BLaER1 (cell line): ENCODE measurements around the gene LIG1.
A peak's percentile ranks its signal among the peaks of the same experiment; 100 is the strongest.

Experiments used
- H3K27ac ChIP-seq: shearing (Covaris generic); formaldehyde crosslinking; 2 replicates; pipeline ENCODE4 v1.8.1; 2022
- H3K27me3 ChIP-seq: shearing (Covaris generic); formaldehyde crosslinking; 2 replicates; pipeline ENCODE4 v1.8.1; 2022
- H3K36me3 ChIP-seq: shearing (Covaris generic); formaldehyde crosslinking; 2 replicates; pipeline ENCODE4 v1.8.1; 2022
- H3K4me1 ChIP-seq: shearing (Covaris generic); formaldehyde crosslinking; 2 replicates; pipeline ENCODE4 v1.8.1; 2022
- H3K4me2 ChIP-seq: shearing (Covaris generic); formaldehyde crosslinking; 2 replicates; pipeline ENCODE4 v1.8.1; 2022
- H3K4me3 ChIP-seq: shearing (Covaris generic); formaldehyde crosslinking; 2 replicates; pipeline ENCODE4 v1.8.1; 2022
- H3K9ac ChIP-seq: shearing (Covaris generic); formaldehyde crosslinking; 2 replicates; pipeline ENCODE4 v1.8.1; 2022
- H3K9me3 ChIP-seq: shearing (Covaris generic); formaldehyde crosslinking; 2 replicates; pipeline ENCODE4 v1.8.1; 2022
- H4K20me1 ChIP-seq: shearing (Covaris generic); formaldehyde crosslinking; 2 replicates; pipeline ENCODE4 v1.8.1; 2022
- Cebpa-rat ChIP-seq: shearing (Covaris generic); IDR thresholded peaks from 2 replicates; pipeline ENCODE4 v1.8.1; 2022

The LIG1 gene

DNA sequence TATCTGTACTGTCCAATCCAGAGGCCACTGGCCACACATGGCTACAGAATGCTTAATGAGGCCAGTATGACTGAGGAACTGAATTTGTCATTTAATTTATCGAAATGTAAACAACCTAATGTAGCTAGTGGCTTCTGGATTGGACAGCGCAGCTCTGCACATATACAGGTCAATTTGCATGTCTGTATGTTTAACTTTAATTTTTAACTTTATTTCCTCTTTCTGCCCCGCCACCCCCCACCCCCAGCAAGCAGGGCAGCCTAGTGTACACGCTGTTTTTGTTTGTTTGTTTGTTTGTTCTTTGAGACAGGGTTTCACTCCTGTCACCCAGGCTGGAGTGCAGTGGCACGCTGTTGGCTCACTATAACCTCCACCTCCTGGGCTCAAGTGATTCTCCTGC lies 15.9 kb upstream of the LIG1 start:
- H3K9ac ChIP-seq, result peak overlapping the region; percentile 76
- H3K4me3 ChIP-seq, result peak overlapping the region; percentile 48
- peaks cover 61% of the 10 kb centered on the region for H3K36me3 ChIP-seq
- H4K20me1 ChIP-seq, result no peaks in the 10 kb centered on the region
- H3K4me2 ChIP-seq, result peak overlapping the region; percentile 87
- no peaks in the 10 kb centered on the region for H3K27me3 ChIP-seq
- H3K27ac ChIP-seq, result peak overlapping the region; percentile 85
- TF ChIP-seq Cebpa-rat, result no peak
- H3K9me3 ChIP-seq, result peaks cover 30% of the 10 kb centered on the region
- H3K4me1 ChIP-seq, result peaks cover 57% of the 10 kb centered on the region

DNA sequence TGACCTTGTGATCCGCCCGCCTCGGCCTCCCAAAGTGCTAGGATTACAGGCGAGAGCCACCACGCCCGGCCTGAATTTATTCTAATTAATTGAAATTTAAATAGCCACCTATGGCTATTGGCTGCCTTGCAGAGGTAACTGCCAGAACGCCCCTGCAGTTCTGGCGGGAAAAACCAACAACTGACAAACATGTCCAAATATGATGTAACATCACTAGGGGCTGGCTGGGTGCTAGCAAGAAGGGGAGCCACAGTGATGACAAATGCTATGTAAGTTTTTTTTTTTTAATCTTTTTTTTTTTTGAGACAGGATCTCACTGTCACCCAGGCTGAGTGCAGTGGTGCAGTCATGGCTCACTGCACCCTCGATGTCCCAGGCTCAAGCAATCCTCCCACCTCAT lies 13.2 kb upstream of the LIG1 start:
- Histone ChIP-seq H3K27me3 (no peaks in the 10 kb centered on the region), H3K27ac (0 out of 2 replicates have a peak overlapping the region, but pooled peaks have one; percentile 30), H4K20me1 (no peaks in the 10 kb centered on the region), H3K9me3 (peaks cover 33% of the 10 kb centered on the region), H3K9ac (no peak overlapping the region), H3K4me1 (peaks cover 50% of the 10 kb centered on the region), H3K4me3 (no peak overlapping the region), H3K36me3 (peaks cover 61% of the 10 kb centered on the region), H3K4me2 (peak overlapping the region; percentile 9; the same call in 1 of the 2 replicates)
- TF ChIP-seq Cebpa-rat, result no peak

DNA sequence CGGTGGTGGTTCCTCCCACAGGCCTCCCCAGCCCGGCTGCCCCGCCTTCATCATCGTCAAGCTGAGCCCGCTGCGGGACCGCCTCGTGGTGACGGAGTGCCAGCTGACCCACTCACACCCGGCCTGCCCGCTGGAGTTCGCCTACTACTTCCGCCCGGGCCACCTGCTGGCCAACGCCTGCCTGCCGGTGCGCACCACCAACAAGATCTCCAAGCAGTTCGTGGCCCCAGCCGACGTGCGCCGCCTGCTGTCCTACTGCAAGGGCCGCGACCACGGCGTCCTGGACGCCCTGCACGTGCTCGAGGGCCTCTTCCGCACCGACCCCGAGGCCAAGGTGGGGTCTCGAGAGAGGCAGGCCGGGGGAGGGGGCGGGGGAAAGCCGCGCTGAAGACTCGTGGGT lies 12.3 kb upstream of the LIG1 start:
- no peak overlapping the region for H3K27ac ChIP-seq
- peaks cover 70% of the 10 kb centered on the region for H3K36me3 ChIP-seq
- H3K4me1 ChIP-seq, result peaks cover 41% of the 10 kb centered on the region
- TF ChIP-seq Cebpa-rat, result no peak
- no peak overlapping the region for H3K4me3 ChIP-seq
- H3K4me2 ChIP-seq, result no peak overlapping the region
- H3K9me3 ChIP-seq, result peaks cover 33% of the 10 kb centered on the region
- H4K20me1 ChIP-seq, result no peaks in the 10 kb centered on the region
- no peak overlapping the region for H3K9ac ChIP-seq
- H3K27me3 ChIP-seq, result no peaks in the 10 kb centered on the region

DNA sequence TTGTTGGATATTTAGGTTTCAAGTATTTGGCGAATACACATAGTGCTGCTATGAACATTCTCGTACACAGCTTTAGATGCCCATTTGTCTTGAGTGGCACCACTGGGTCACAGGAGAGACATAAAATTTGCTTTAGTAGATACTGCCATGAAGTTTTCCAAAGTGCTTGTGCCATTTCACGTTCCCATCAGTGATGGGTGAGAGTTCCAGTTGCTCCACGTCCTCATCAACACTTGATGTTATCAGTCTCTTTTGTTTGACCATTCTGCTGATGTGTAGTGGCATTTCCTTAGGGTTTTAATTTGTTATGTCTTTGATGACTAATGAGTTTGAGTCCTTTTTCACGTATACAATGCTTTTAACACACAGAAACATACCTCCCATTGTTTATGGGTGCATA lies 11.4 kb upstream of the LIG1 start:
- peaks cover 33% of the 10 kb centered on the region for H3K9me3 ChIP-seq
- H4K20me1 ChIP-seq, result no peaks in the 10 kb centered on the region
- H3K27ac ChIP-seq, result no peak overlapping the region
- H3K4me1 ChIP-seq, result peaks cover 34% of the 10 kb centered on the region
- H3K36me3 ChIP-seq, result peaks cover 78% of the 10 kb centered on the region
- no peak overlapping the region for H3K4me2 ChIP-seq
- H3K4me3 ChIP-seq, result no peak overlapping the region
- no peak for TF ChIP-seq Cebpa-rat
- H3K27me3 ChIP-seq, result no peaks in the 10 kb centered on the region
- H3K9ac ChIP-seq, result no peak overlapping the region

DNA sequence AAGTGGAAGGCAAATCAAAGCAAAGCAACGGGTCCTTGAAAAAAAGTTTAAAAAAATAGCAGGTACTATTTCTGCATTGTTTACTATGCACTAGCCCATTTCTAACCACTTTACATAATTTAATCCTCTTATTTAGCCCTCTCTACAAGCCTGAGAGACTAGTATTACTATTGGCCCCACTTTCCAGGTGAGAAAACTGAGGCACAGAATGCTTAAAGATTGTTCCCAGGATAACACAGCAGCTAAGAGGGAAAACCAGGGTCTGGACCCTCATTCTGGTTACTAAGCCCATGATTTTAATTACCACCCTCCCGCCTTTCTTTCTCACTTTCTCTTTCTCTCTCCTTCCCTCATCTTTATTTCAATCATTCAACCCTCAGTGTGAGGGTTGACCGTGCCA lies 6.1 kb upstream of the LIG1 start:
- no peak overlapping the region for H3K4me3 ChIP-seq
- no peaks in the 10 kb centered on the region for H3K27me3 ChIP-seq
- H3K36me3 ChIP-seq, result peaks cover 88% of the 10 kb centered on the region
- no peaks in the 10 kb centered on the region for H4K20me1 ChIP-seq
- H3K27ac ChIP-seq, result no peak overlapping the region
- peaks cover 11% of the 10 kb centered on the region for H3K9me3 ChIP-seq
- no peak overlapping the region for H3K9ac ChIP-seq
- no peak overlapping the region for H3K4me2 ChIP-seq
- H3K4me1 ChIP-seq, result peaks cover 13% of the 10 kb centered on the region
- TF ChIP-seq Cebpa-rat, result no peak

DNA sequence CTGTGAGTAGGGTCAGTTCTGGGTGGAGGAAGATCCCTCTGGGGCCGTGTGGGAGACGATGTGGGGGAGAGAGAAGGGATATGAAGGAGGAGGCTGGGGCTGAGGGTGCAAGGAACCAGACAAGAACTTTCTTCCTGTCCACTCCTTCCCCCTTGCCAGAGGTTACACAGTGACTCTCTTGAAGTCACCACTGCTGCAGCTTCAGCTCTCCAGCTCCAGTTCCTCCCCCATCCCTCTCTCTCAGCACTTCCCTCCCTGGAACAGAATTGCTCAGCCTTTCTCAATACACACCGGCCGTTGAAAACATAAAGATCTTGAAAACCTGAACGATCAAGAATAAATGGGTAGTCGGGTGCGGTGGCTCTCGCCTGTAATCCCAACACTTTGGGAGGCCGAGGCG lies 5.4 kb upstream of the LIG1 start:
- Histone ChIP-seq H3K9ac (no peak overlapping the region), H3K4me2 (no peak overlapping the region), H3K9me3 (peaks cover 4% of the 10 kb centered on the region; the same call in 1 of the 2 replicates), H3K4me1 (peaks cover 17% of the 10 kb centered on the region), H3K36me3 (peaks cover 81% of the 10 kb centered on the region), H3K27me3 (no peaks in the 10 kb centered on the region), H4K20me1 (no peaks in the 10 kb centered on the region), H3K27ac (peak overlapping the region; percentile 30; the same call in 1 of the 2 replicates), H3K4me3 (no peak overlapping the region)
- TF ChIP-seq Cebpa-rat, result no peak

DNA sequence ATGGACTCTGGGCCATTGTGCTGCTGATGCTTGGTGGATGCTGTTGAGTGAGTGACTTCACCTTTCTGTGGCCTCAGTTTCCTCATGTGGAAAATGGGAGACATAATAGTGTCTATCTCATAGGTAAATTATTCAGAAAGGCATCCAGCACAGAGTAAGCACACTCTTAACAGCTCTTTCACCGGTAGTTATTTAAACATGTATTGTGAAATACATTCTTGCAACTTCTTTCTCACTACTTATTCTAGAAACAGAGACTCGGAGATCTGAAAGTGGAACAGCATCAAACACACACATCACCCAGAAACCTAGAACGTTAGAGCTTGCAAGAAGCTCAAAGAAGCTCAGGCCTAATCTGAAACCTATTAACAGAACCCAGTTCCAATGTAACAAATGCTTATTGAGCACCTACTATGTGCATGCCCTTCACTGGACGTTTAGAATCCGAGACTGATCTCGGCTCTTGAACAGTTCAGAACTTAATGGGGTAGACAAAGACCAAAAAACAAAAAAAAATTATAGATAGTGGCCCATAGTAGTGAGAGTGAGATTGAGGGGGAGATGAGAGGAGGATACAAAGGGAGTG lies 4.4 kb upstream of the LIG1 start:
- Histone ChIP-seq H3K4me3 (no peak overlapping the region), H3K4me1 (peaks cover 17% of the 10 kb centered on the region), H3K36me3 (peaks cover 71% of the 10 kb centered on the region), H3K9me3 (no peaks in the 10 kb centered on the region), H3K9ac (no peak overlapping the region), H3K27me3 (no peaks in the 10 kb centered on the region), H3K27ac (no peak overlapping the region), H4K20me1 (no peaks in the 10 kb centered on the region), H3K4me2 (no peak overlapping the region)
- TF ChIP-seq Cebpa-rat, result 0 out of 2 replicates have a peak, but pooled peaks have one; percentile 29

DNA sequence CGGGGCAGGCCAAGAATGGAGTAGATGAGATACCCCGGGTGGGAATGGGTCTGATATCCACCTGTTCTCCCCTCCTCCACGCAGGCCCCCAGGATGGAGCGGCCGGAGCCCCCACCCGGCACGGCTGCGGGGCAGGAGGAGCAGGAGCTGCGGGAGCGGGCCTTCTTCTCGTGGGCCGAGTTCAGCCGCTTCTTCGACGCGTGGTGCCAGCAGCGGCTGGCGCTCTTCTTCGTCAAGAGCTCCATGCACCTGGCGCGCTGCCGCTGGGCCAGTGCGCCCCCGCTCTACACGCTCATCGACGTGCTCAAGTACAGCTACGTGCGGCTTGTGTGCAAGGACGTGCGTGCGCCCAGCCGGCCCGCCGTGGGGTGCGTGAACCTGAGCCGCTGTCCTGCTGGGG lies 1.6 kb upstream of the LIG1 start:
- Histone ChIP-seq H3K36me3 (peaks cover 45% of the 10 kb centered on the region), H3K9me3 (no peaks in the 10 kb centered on the region), H3K4me2 (peak overlapping the region; percentile 92), H3K27me3 (no peaks in the 10 kb centered on the region), H3K27ac (peak overlapping the region; percentile 97), H4K20me1 (peaks cover 15% of the 10 kb centered on the region), H3K4me1 (peaks cover 45% of the 10 kb centered on the region), H3K4me3 (peak overlapping the region; percentile 79; the same call in 1 of the 2 replicates), H3K9ac (peak overlapping the region; percentile 93)
- no peak for TF ChIP-seq Cebpa-rat

DNA sequence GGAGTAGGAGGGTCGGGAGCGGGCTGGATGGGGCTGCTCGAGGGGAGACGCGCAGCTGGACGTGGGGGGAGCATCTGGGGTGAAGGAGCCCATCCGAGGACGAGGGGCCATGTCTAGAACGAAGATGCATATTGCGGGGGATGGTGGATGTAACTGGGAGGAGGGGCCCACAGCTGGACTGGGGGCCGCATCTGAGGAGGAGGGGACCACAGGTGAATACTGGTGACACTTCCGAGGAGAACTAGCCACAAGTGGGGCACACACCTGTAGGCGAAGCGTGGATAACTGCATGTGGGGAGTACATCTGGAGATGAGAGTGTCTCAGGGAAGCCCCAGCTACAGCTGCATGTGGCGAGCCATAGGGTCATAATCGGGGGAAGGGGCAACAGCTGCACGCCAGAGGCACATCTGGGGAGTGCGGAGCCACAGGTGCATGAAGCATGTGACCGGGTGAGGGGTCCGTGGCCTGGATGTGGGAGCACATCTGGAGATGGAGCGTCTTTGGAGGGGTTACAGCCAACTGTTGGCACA lies 738 bp upstream of the LIG1 start:
- peaks cover 38% of the 10 kb centered on the region for H3K36me3 ChIP-seq
- peaks cover 53% of the 10 kb centered on the region for H3K4me1 ChIP-seq
- peak overlapping the region; percentile 97 for H3K27ac ChIP-seq
- peak overlapping the region; percentile 79 for H3K4me3 ChIP-seq
- H3K9ac ChIP-seq, result peak overlapping the region; percentile 93
- H4K20me1 ChIP-seq, result peaks cover 23% of the 10 kb centered on the region
- no peaks in the 10 kb centered on the region for H3K9me3 ChIP-seq
- peak overlapping the region; percentile 92 for H3K4me2 ChIP-seq
- no peaks in the 10 kb centered on the region for H3K27me3 ChIP-seq
- TF ChIP-seq Cebpa-rat, result no peak

DNA sequence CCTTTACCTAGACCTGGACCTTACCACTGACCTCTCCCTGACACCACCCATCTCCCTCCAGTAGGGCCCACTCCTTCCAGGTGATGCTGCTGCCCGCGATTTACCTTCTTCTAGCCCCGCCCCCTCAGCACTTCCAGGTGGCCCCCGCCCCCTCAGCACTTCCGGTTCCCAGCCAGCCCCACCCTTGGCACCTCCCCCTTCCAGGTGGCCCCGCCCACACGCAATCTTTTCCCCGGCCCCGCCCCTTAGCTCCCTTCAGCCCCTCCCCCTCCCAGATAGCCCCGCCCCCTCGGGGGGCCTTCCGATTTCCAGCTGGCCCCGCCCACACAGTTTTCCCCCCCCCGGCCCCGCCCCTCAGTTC lies 586 bp downstream of the LIG1 start:
- Histone ChIP-seq H3K36me3 (peaks cover 28% of the 10 kb centered on the region), H3K27ac (peak overlapping the region; percentile 97; the same call in 1 of the 2 replicates), H3K4me2 (peak overlapping the region; percentile 58), H4K20me1 (peaks cover 29% of the 10 kb centered on the region), H3K9ac (peak overlapping the region; percentile 93; the same call in 1 of the 2 replicates), H3K4me1 (peaks cover 67% of the 10 kb centered on the region), H3K4me3 (peak overlapping the region; percentile 79), H3K27me3 (no peaks in the 10 kb centered on the region), H3K9me3 (no peaks in the 10 kb centered on the region)
- TF ChIP-seq Cebpa-rat, result no peak
